RWPE2 (cell line): ENCODE data around the gene SLIT3.

Experiments used
- ATAC-seq: fragments of 200-7000 bp; cut with Tn5 transposase; 3 replicates; pipeline ENCODE4 v1.9.1; 2021; ENCODE audit warnings: low read depth
- DNase-seq: peaks from one replicate; pipeline ENCODE4 v3.0.0-alpha.2; 2020; ENCODE audit warnings: low spot score
- H3K27ac ChIP-seq: fragments of 450-650 bp; 2 replicates; pipeline ENCODE4 v1.5.1; 2017; ENCODE audit warnings: mild to moderate bottlenecking; ENCODE audit not compliant: poor library complexity, severe bottlenecking
- H3K27me3 ChIP-seq: fragments of 250-450 bp; sonication (Bioruptor Pico); 2 replicates; pipeline ENCODE4 v1.5.1; 2021; ENCODE audit warnings: mild to moderate bottlenecking, moderate library complexity; ENCODE audit not compliant: insufficient read depth, poor library complexity, severe bottlenecking
- H3K36me3 ChIP-seq: fragments of 250-450 bp; sonication (Bioruptor Pico); 2 replicates; pipeline ENCODE4 v1.5.1; 2020; ENCODE audit warnings: low read depth, mild to moderate bottlenecking, moderate library complexity
- H3K4me1 ChIP-seq: fragments of 250-450 bp; sonication (Bioruptor Pico); 2 replicates; pipeline ENCODE4 v1.5.1; 2021; ENCODE audit warnings: mild to moderate bottlenecking, moderate library complexity; ENCODE audit not compliant: insufficient read depth, poor library complexity, severe bottlenecking
- H3K4me3 ChIP-seq: fragments of 250-450 bp; sonication (Bioruptor Pico); 2 replicates; pipeline ENCODE4 v1.5.1; 2021; ENCODE audit warnings: mild to moderate bottlenecking, moderate library complexity; ENCODE audit not compliant: severe bottlenecking
- H3K9me3 ChIP-seq: fragments of 250-450 bp; sonication (Bioruptor Pico); 2 replicates; pipeline ENCODE4 v1.5.1; 2021; ENCODE audit warnings: mild to moderate bottlenecking, moderate library complexity; ENCODE audit not compliant: severe bottlenecking
- TF ChIP-seq, protein P1 (sequence below): fragments of 450-650 bp; IDR thresholded peaks from one replicate; pipeline ENCODE4 v1.5.1; 2017; ENCODE audit warnings: mild to moderate bottlenecking, moderate library complexity; ENCODE audit not compliant: poor library complexity, severe bottlenecking

Gene SLIT3

DNA sequence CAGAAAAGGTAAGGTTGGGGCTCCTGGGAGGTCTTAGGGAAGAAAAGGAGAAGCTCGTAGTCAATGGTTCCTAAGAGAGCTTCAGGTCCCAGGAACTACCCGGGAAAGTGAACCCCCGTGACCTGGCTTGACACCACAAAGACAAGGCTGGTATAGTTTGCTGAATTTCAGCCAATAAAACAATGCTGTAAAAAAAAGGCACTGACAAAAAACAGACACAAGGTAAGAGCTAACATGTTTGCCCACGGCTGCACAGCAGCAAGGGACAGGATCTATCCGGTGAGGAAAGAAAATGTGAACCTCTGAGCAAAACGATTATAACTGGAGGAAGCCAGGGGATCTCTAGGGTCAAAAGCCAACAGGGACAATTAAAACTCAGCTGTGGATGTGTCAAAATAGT, 17.1 kb downstream of the SLIT3 start:
- no peak overlapping the region for H3K4me3 ChIP-seq
- H3K36me3 ChIP-seq, result no peaks in the 10 kb centered on the region
- no peaks in the 10 kb centered on the region for H3K9me3 ChIP-seq
- ATAC-seq, result no peak
- TF ChIP-seq, protein P1, sequence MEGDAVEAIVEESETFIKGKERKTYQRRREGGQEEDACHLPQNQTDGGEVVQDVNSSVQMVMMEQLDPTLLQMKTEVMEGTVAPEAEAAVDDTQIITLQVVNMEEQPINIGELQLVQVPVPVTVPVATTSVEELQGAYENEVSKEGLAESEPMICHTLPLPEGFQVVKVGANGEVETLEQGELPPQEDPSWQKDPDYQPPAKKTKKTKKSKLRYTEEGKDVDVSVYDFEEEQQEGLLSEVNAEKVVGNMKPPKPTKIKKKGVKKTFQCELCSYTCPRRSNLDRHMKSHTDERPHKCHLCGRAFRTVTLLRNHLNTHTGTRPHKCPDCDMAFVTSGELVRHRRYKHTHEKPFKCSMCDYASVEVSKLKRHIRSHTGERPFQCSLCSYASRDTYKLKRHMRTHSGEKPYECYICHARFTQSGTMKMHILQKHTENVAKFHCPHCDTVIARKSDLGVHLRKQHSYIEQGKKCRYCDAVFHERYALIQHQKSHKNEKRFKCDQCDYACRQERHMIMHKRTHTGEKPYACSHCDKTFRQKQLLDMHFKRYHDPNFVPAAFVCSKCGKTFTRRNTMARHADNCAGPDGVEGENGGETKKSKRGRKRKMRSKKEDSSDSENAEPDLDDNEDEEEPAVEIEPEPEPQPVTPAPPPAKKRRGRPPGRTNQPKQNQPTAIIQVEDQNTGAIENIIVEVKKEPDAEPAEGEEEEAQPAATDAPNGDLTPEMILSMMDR, result no peak
- H3K4me1 ChIP-seq, result no peaks in the 10 kb centered on the region
- H3K27ac ChIP-seq, result no peak overlapping the region
- no peak for DNase-seq
- H3K27me3 ChIP-seq, result no peaks in the 10 kb centered on the region

DNA sequence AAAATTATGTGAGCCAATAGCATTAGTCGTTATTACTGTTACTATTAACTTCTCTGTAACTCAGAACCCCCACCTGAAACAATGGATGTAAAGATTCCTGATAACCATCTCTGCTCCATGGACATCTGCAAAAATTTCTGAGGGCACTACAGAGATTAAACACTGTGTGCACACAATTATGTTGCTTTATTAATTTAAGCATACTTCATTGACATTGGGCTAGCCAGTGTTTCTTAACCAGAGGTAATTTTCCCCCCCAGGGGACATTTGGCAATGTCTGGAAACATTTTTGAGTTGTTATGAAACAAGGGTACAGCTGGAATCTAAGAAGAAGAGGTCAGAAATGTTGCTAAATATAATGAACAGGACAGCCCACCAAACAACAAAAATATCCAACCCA, 19.3 kb downstream of the SLIT3 start:
- H3K4me3 ChIP-seq, result no peak overlapping the region
- no peaks in the 10 kb centered on the region for H3K27me3 ChIP-seq
- no peak for DNase-seq
- no peaks in the 10 kb centered on the region for H3K36me3 ChIP-seq
- no peaks in the 10 kb centered on the region for H3K9me3 ChIP-seq
- no peak overlapping the region for H3K27ac ChIP-seq
- TF ChIP-seq, protein P1, result no peak
- no peaks in the 10 kb centered on the region for H3K4me1 ChIP-seq
- no peak for ATAC-seq

DNA sequence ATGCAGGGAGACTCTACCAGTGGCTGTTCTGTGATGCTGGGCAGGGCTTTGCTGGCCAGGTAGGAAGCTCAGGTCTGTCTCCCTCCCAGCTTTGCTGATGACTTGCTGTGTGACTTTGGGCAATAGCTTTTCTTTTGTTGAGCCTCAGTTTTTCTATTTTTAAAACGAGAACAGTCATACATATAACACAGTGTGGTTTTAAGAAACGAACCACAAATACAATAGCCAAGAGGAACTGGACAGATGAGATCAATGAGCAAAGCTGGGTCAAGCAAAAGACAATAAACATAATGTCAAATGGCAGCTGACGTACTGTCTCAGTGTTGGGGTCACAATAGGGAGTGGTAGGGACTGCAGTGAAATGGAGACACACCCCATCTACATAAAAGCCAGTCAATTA, 20.2 kb downstream of the SLIT3 start:
- TF ChIP-seq, protein P1, result no peak
- Histone ChIP-seq H3K4me3 (no peak overlapping the region), H3K4me1 (no peaks in the 10 kb centered on the region), H3K27ac (no peak overlapping the region), H3K36me3 (no peaks in the 10 kb centered on the region), H3K27me3 (no peaks in the 10 kb centered on the region), H3K9me3 (no peaks in the 10 kb centered on the region)
- ATAC-seq (no peak), DNase-seq (no peak)

DNA sequence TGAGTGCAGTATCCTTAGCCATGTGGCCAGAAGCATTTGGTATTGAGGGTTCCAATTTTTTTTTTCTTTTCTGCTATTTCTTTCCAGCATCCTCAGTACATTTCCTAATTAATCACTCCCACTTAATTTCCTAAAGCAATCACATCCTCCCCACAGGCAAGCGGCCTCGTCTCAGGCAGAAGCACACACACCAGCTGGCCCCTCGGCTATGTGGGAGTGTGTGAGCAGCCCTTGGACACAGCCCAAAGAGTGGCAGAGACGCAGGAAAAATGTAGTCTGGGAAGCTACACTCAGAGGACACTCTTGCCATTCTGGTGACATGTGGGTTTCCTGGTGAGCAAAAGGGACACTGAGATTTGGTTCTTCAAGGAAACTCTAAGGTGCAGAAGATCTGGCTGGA, 20.7 kb downstream of the SLIT3 start:
- Histone ChIP-seq H3K9me3 (no peaks in the 10 kb centered on the region), H3K27ac (no peak overlapping the region), H3K4me3 (no peak overlapping the region), H3K4me1 (no peaks in the 10 kb centered on the region), H3K36me3 (no peaks in the 10 kb centered on the region), H3K27me3 (no peaks in the 10 kb centered on the region)
- DNase-seq, result no peak
- TF ChIP-seq, protein P1, result no peak
- no peak for ATAC-seq

DNA sequence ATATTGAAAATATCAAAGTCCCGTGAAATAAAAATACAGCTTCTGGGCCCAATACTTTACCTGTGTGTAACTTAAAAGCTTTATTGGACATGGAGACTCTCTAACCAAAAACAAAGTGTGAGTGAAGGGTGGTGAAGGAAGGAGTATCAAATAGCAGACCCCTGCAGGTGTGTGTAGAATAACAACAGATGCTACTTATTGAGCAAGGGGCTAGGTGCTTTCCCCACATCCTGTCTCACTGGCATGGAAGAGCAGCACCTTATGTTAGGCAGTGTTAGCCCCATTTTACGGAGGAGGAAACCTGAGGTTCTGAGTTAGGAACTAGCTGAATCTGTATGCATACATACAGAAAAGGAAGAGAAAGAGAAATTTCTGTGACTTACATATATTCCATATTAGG, 21.8 kb downstream of the SLIT3 start:
- ATAC-seq (no peak), DNase-seq (no peak)
- Histone ChIP-seq H3K4me3 (no peak overlapping the region), H3K27ac (no peak overlapping the region), H3K27me3 (no peaks in the 10 kb centered on the region), H3K9me3 (no peaks in the 10 kb centered on the region), H3K36me3 (no peaks in the 10 kb centered on the region), H3K4me1 (no peaks in the 10 kb centered on the region)
- TF ChIP-seq, protein P1, result no peak
